OCI-LY7 (cell line): ENCODE results near the gene SH3PXD2A. TPM values are rescaled to one million over a fixed set of nuclear protein-coding genes. Genes with fewer than 3 reads are reported as not detected.

Source experiments
- BruUV-seq: library from RNA; stranded (reverse); fragments of 400-500 nt; replicated peaks from 2 replicates; lab custom pipeline; 2021; lab: Mats Ljungman, UMichigan
- CTCF ChIA-PET: fragments of 300-600 bp; sonication (Branson Sonifier 250); formaldehyde crosslinking; loops from one replicate; lab custom pipeline; 2022; ENCODE audit warnings: antibody characterized with exemption; ENCODE audit not compliant: unreplicated experiment; lab: Charles Lee
- POLR2A ChIA-PET: fragments of 300-600 bp; sonication (Branson Sonifier 250); formaldehyde crosslinking; loops from one replicate; lab custom pipeline; 2022; ENCODE audit warnings: antibody characterized with exemption; lab: Charles Lee
- DNase-seq: peaks from one replicate; pipeline ENCODE4 v3.0.0-alpha.2; 2015; ENCODE audit warnings: low spot score
- H2AFZ ChIP-seq: fragments of 200-600 bp; sonication (generic), shearing (Covaris generic); 2 replicates; pipeline ENCODE4 v1.6.1; 2014; ENCODE audit warnings: mild to moderate bottlenecking, antibody characterized with exemption, low read length, moderate library complexity
- H3K27ac ChIP-seq: fragments of 200-600 bp; sonication (generic); 2 replicates; pipeline ENCODE4 v1.5.1; 2014; ENCODE audit warnings: mixed run types, low read depth, mild to moderate bottlenecking, moderate library complexity, low read length, inconsistent platforms; ENCODE audit not compliant: poor library complexity, severe bottlenecking
- H3K36me3 ChIP-seq: fragments of 200-600 bp; sonication (generic); 2 replicates; pipeline ENCODE4 v1.6.1; 2014; ENCODE audit warnings: mild to moderate bottlenecking, antibody characterized with exemption, low read length, moderate library complexity, mixed read lengths; ENCODE audit not compliant: insufficient read depth
- H3K4me1 ChIP-seq: fragments of 200-600 bp; sonication (generic); 2 replicates; pipeline ENCODE4 v1.5.1; 2014; ENCODE audit warnings: mild to moderate bottlenecking, low read length; ENCODE audit not compliant: insufficient read depth, poor library complexity, severe bottlenecking
- H3K4me2 ChIP-seq: fragments of 200-600 bp; sonication (generic); 2 replicates; pipeline ENCODE4 v1.6.1; 2014; ENCODE audit warnings: mild to moderate bottlenecking, low read length
- H3K4me3 ChIP-seq: fragments of 200-600 bp; sonication (generic); 2 replicates; pipeline ENCODE4 v1.5.1; 2014; ENCODE audit warnings: mild to moderate bottlenecking, low read depth, low read length; ENCODE audit not compliant: poor library complexity, severe bottlenecking
- H3K79me2 ChIP-seq: fragments of 200-600 bp; sonication (generic); 2 replicates; pipeline ENCODE4 v1.6.1; 2016; ENCODE audit warnings: low read depth, mild to moderate bottlenecking, low read length, moderate library complexity, mixed read lengths; ENCODE audit not compliant: insufficient read depth
- H3K9me2 ChIP-seq: fragments of 200-600 bp; sonication (generic); 2 replicates; pipeline ENCODE4 v1.6.1; 2016; ENCODE audit warnings: mild to moderate bottlenecking, low read length, mixed read lengths; ENCODE audit not compliant: insufficient read depth
- H3K9me3 ChIP-seq: fragments of 200-600 bp; sonication (generic); 2 replicates; pipeline ENCODE4 v1.6.1; 2014; ENCODE audit warnings: mild to moderate bottlenecking, mixed run types, low read length, mixed read lengths
- H4K20me1 ChIP-seq: fragments of 200-600 bp; sonication (generic); 2 replicates; pipeline ENCODE4 v1.6.1; 2014; ENCODE audit warnings: mild to moderate bottlenecking, antibody characterized with exemption, low read length, moderate library complexity, mixed read lengths; ENCODE audit not compliant: insufficient read depth
- CTCF ChIP-seq: fragments of 200-600 bp; sonication (generic); conservative IDR thresholded peaks from 2 replicates; pipeline ENCODE4 v1.5.1; 2014; ENCODE audit warnings: mild to moderate bottlenecking, antibody characterized with exemption, low read length, moderate library complexity, mixed read lengths
- EZH2phosphoT487 ChIP-seq: fragments of 200-600 bp; sonication (generic); IDR thresholded peaks from 2 replicates; pipeline ENCODE4 v1.6.1; 2018; ENCODE audit warnings: low read depth, borderline replicate concordance, mild to moderate bottlenecking, mixed run types, antibody characterized with exemption, low read length, moderate library complexity, mixed read lengths
- intact Hi-C: fragments of 100-400 bp; cut with micrococcal nuclease; formaldehyde crosslinking; loops from one replicate; pipeline ENCODE4 v1.10.0; 2022; ENCODE audit not compliant: unreplicated experiment
- total RNA-seq, 2 experiments: library from RNA; depleted of rRNA in 1 of 2; stranded (reverse); fragments of >200 nt in 1 of 2; shearing (Covaris generic) in 1 of 2; gene quantifications; 2 replicates each; pipeline ENCODE4 v1.2.3, GENCODE V29; 2014 to 2022

Gene SH3PXD2A
- total RNA-seq, 2 experiments from 2014 or later, result 0.85 to 5.9 TPM

DNA sequence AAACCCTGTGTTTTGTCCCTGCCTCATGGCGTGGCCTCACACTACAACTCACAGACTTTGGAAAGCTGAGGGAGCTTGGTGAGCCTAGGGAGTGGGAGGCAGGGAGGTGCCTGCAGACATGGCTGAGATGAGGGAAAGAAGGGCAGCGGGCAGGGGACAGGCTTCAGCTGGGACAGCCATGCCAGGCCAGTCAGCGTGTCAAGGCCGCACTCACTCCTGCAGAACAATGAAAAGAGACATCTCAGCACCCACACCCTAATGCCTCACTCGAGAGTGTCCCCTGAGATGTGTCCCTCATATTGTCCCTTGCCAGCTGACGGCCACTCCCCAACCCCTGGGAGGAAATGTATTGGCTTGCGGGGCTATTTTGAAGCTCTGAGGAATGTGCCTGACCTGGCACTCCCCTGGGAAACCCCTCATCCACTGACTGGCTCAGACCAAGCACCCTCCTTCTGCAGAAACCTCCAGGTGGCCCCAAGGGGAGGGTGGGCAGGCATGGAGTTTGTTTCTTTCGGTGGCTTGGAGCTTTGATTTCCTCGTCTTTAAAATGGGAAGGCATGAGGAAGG is 31.6 kb downstream of the SH3PXD2A start:
- no peak overlapping the region for H3K4me2 ChIP-seq
- H3K9me3 ChIP-seq, result no peaks in the 10 kb centered on the region
- BruUV-seq, result no TSS peak
- H3K4me3 ChIP-seq, result no peak overlapping the region
- H3K36me3 ChIP-seq, result no peaks in the 10 kb centered on the region
- H3K9me2 ChIP-seq, result no peaks in the 10 kb centered on the region
- H3K4me1 ChIP-seq, result peaks cover 15% of the 10 kb centered on the region
- POLR2A ChIA-PET, result no interaction called here
- CTCF ChIA-PET, result no interaction called here
- H2AFZ ChIP-seq, result no peak overlapping the region
- no peaks in the 10 kb centered on the region for H3K79me2 ChIP-seq
- intact Hi-C loops, result no loop called here
- no peak for DNase-seq
- no peaks in the 10 kb centered on the region for H4K20me1 ChIP-seq
- TF ChIP-seq CTCF, result no peak
- TF ChIP-seq EZH2phosphoT487, result no peak
- no peak overlapping the region for H3K27ac ChIP-seq

GRCh38 chr10:103822800-103823199 is 32.6 kb downstream of the SH3PXD2A start:
- POLR2A ChIA-PET, result no interaction called here
- intact Hi-C loops, result no loop called here
- TF ChIP-seq EZH2phosphoT487, result no peak
- no peak for TF ChIP-seq CTCF

DNA sequence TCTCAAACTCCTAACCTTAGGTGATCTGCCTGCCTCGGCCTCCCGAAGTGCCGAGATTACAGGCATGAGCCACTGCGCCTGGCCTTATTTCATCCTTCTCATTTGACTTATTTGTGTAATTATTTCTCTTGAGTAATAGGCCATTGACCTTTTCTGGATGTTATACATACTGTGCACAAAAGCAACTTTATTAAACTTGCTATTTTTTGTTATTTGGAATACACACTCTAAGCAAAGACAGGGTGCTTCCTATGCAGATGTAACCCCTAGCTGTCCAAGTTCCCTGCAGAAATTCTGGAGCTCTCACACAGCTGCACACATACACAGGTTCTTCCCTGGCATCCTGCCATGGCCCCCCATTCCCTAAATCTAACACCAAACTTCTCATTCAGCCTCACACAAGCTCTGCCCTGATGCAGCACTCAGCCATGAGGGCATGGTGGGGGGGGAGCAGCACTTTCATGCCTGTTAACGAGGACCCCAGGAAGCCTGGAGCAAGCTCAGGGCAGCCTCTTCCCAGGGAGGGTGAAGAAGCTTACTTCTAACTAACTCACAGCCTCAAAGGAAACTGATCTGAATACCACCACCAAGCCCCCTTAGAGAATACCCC is 33.2 kb downstream of the SH3PXD2A start:
- no peaks in the 10 kb centered on the region for H3K9me3 ChIP-seq
- BruUV-seq, result no TSS peak
- ChIA-PET POLR2A (no interaction called here), CTCF (no interaction called here)
- TF ChIP-seq EZH2phosphoT487 (no peak), CTCF (no peak)
- no peaks in the 10 kb centered on the region for H3K9me2 ChIP-seq
- no peak overlapping the region for H3K4me2 ChIP-seq
- H3K4me3 ChIP-seq, result no peak overlapping the region
- DNase-seq, result no peak
- no peaks in the 10 kb centered on the region for H3K79me2 ChIP-seq
- intact Hi-C loops, result no loop called here
- H4K20me1 ChIP-seq, result no peaks in the 10 kb centered on the region
- H2AFZ ChIP-seq, result no peak overlapping the region
- no peak overlapping the region for H3K27ac ChIP-seq
- H3K4me1 ChIP-seq, result no peaks in the 10 kb centered on the region
- no peaks in the 10 kb centered on the region for H3K36me3 ChIP-seq

More at GRCh38 chr10:103822800-103823199, 32.6 kb downstream of the SH3PXD2A start:
- Histone ChIP-seq H3K9me3 (no peaks in the 10 kb centered on the region), H3K27ac (no peak overlapping the region), H3K4me1 (peaks cover 5% of the 10 kb centered on the region), H3K4me2 (no peak overlapping the region), H4K20me1 (no peaks in the 10 kb centered on the region), H3K9me2 (no peaks in the 10 kb centered on the region), H3K79me2 (no peaks in the 10 kb centered on the region), H3K4me3 (no peak overlapping the region), H2AFZ (no peak overlapping the region), H3K36me3 (no peaks in the 10 kb centered on the region)
- BruUV-seq, result no TSS peak
- DNase-seq, result no peak
- CTCF ChIA-PET, result no interaction called here
